ENCODE results near the gene BSND.

GRCh38 chr1:55001311-55001710 is 2.6 kb downstream of the BSND start:
- TF ChIP-seq, protein P1, sequence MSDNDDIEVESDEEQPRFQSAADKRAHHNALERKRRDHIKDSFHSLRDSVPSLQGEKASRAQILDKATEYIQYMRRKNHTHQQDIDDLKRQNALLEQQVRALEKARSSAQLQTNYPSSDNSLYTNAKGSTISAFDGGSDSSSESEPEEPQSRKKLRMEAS (IDR thresholded peaks at IDR 0.05; ENCODE audit: low read depth) = no peak
- TF ChIP-seq, protein P2, sequence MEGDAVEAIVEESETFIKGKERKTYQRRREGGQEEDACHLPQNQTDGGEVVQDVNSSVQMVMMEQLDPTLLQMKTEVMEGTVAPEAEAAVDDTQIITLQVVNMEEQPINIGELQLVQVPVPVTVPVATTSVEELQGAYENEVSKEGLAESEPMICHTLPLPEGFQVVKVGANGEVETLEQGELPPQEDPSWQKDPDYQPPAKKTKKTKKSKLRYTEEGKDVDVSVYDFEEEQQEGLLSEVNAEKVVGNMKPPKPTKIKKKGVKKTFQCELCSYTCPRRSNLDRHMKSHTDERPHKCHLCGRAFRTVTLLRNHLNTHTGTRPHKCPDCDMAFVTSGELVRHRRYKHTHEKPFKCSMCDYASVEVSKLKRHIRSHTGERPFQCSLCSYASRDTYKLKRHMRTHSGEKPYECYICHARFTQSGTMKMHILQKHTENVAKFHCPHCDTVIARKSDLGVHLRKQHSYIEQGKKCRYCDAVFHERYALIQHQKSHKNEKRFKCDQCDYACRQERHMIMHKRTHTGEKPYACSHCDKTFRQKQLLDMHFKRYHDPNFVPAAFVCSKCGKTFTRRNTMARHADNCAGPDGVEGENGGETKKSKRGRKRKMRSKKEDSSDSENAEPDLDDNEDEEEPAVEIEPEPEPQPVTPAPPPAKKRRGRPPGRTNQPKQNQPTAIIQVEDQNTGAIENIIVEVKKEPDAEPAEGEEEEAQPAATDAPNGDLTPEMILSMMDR (IDR thresholded peaks at IDR 0.05) = no peak
- TF ChIP-seq, protein P3, sequence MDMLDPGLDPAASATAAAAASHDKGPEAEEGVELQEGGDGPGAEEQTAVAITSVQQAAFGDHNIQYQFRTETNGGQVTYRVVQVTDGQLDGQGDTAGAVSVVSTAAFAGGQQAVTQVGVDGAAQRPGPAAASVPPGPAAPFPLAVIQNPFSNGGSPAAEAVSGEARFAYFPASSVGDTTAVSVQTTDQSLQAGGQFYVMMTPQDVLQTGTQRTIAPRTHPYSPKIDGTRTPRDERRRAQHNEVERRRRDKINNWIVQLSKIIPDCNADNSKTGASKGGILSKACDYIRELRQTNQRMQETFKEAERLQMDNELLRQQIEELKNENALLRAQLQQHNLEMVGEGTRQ (IDR thresholded peaks at IDR 0.05; ENCODE audit: borderline replicate concordance, low read depth, low read length) = no peak
- no peak for TF ChIP-seq POLR2AphosphoS5 (IDR thresholded peaks at IDR 0.05; ENCODE audit: low read depth, low read length)
- no peak for TF ChIP-seq TAF1 (IDR thresholded peaks at IDR 0.05; ENCODE audit: borderline replicate concordance, low read depth, low read length)
- TF ChIP-seq RAD21 (IDR thresholded peaks at IDR 0.05; ENCODE audit: low read length) = no peak
